WTC11 (cell line): ENCODE measurements around the gene HOXA5.

Experiments used
- CREB1 ChIP-seq: sonication (generic); formaldehyde crosslinking; IDR thresholded peaks from 2 replicates; pipeline ENCODE4 v1.8.0; 2023; ENCODE audit warnings: mild to moderate bottlenecking, missing genetic modification reagents
- ELF4 ChIP-seq: sonication (generic); formaldehyde crosslinking; IDR thresholded peaks from 2 replicates; pipeline ENCODE4 v1.8.1; 2022; ENCODE audit warnings: low read depth, mild to moderate bottlenecking, moderate library complexity, missing genetic modification reagents
- TEAD4 ChIP-seq: sonication (generic); formaldehyde crosslinking; IDR thresholded peaks from 2 replicates; pipeline ENCODE4 v1.8.0; 2022; ENCODE audit warnings: mild to moderate bottlenecking, missing genetic modification reagents
- ZBTB21 ChIP-seq: sonication (generic); formaldehyde crosslinking; IDR thresholded peaks from 2 replicates; pipeline ENCODE4 v1.8.1; 2023; ENCODE audit warnings: mild to moderate bottlenecking, missing genetic modification reagents, borderline replicate concordance
- ZNF396 ChIP-seq: fragments of 250-450 bp; sonication (Bioruptor Pico); IDR thresholded peaks from 2 replicates; pipeline ENCODE4 v1.8.0; 2021; ENCODE audit warnings: mild to moderate bottlenecking, moderate library complexity, borderline replicate concordance
- TF ChIP-seq, protein P1 (sequence below): fragments of 200-600 bp; IDR thresholded peaks from 2 replicates; pipeline ENCODE4 v1.8.0; 2022; ENCODE audit warnings: antibody characterized with exemption
- TF ChIP-seq, protein P2 (sequence below): sonication (generic); formaldehyde crosslinking; IDR thresholded peaks from 2 replicates; pipeline ENCODE4 v1.8.1; 2022; ENCODE audit warnings: missing genetic modification reagents, borderline replicate concordance
- TF ChIP-seq, protein P3 (sequence below): sonication (generic); formaldehyde crosslinking; IDR thresholded peaks from 2 replicates; pipeline ENCODE4 v1.8.1; 2023; ENCODE audit warnings: mild to moderate bottlenecking, missing genetic modification reagents, borderline replicate concordance
- TF ChIP-seq, protein P4 (sequence below): sonication (generic); formaldehyde crosslinking; IDR thresholded peaks from 2 replicates; pipeline ENCODE4 v1.8.1; 2023; ENCODE audit warnings: mild to moderate bottlenecking, moderate library complexity, missing genetic modification reagents
- TF ChIP-seq, protein P5 (sequence below): sonication (generic); formaldehyde crosslinking; IDR thresholded peaks from 2 replicates; pipeline ENCODE4 v1.8.1; 2023; ENCODE audit warnings: mild to moderate bottlenecking, missing genetic modification reagents, moderate library complexity

DNA sequence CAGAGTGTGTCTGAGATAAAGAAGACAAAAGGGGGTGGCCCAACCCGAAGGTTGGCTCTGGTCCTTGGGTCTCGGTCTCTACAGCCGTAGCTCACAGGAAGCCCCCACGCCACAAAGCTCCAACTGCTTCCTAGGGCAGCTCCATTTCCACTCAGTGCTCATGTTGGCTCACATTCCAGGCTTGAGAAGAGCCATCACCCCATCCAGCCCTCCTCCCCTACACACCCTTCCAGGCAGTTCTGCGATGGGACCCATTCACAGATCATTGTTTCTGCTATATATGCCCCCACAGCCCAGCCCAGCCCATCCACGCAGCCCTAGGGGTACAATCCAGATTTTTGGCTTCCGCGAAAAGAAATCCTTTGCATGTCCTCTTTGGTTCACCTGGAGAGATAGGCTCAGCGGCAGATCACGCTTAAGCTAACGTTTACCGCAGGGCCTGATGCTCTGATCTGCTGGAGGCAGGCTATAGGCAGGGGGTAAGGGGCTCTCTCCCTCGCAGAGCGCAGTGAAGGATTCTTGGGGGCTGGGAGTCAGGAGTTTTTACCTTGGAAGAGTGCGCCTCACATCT lies 47.8 kb upstream of the HOXA5 start:
- no peak for TF ChIP-seq ELF4 (CRISPR knock-in tag)
- TF ChIP-seq, protein P1, sequence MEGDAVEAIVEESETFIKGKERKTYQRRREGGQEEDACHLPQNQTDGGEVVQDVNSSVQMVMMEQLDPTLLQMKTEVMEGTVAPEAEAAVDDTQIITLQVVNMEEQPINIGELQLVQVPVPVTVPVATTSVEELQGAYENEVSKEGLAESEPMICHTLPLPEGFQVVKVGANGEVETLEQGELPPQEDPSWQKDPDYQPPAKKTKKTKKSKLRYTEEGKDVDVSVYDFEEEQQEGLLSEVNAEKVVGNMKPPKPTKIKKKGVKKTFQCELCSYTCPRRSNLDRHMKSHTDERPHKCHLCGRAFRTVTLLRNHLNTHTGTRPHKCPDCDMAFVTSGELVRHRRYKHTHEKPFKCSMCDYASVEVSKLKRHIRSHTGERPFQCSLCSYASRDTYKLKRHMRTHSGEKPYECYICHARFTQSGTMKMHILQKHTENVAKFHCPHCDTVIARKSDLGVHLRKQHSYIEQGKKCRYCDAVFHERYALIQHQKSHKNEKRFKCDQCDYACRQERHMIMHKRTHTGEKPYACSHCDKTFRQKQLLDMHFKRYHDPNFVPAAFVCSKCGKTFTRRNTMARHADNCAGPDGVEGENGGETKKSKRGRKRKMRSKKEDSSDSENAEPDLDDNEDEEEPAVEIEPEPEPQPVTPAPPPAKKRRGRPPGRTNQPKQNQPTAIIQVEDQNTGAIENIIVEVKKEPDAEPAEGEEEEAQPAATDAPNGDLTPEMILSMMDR = no peak
- no peak for TF ChIP-seq TEAD4
- TF ChIP-seq CREB1 = no peak
- TF ChIP-seq, protein P2, sequence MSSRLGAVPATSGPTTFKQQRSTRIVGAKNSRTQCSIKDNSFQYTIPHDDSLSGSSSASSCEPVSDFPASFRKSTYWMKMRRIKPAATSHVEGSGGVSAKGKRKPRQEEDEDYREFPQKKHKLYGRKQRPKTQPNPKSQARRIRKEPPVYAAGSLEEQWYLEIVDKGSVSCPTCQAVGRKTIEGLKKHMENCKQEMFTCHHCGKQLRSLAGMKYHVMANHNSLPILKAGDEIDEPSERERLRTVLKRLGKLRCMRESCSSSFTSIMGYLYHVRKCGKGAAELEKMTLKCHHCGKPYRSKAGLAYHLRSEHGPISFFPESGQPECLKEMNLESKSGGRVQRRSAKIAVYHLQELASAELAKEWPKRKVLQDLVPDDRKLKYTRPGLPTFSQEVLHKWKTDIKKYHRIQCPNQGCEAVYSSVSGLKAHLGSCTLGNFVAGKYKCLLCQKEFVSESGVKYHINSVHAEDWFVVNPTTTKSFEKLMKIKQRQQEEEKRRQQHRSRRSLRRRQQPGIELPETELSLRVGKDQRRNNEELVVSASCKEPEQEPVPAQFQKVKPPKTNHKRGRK (CRISPR knock-in tag) = no peak
- TF ChIP-seq ZBTB21 (CRISPR knock-in tag) = no peak
- TF ChIP-seq, protein P3, sequence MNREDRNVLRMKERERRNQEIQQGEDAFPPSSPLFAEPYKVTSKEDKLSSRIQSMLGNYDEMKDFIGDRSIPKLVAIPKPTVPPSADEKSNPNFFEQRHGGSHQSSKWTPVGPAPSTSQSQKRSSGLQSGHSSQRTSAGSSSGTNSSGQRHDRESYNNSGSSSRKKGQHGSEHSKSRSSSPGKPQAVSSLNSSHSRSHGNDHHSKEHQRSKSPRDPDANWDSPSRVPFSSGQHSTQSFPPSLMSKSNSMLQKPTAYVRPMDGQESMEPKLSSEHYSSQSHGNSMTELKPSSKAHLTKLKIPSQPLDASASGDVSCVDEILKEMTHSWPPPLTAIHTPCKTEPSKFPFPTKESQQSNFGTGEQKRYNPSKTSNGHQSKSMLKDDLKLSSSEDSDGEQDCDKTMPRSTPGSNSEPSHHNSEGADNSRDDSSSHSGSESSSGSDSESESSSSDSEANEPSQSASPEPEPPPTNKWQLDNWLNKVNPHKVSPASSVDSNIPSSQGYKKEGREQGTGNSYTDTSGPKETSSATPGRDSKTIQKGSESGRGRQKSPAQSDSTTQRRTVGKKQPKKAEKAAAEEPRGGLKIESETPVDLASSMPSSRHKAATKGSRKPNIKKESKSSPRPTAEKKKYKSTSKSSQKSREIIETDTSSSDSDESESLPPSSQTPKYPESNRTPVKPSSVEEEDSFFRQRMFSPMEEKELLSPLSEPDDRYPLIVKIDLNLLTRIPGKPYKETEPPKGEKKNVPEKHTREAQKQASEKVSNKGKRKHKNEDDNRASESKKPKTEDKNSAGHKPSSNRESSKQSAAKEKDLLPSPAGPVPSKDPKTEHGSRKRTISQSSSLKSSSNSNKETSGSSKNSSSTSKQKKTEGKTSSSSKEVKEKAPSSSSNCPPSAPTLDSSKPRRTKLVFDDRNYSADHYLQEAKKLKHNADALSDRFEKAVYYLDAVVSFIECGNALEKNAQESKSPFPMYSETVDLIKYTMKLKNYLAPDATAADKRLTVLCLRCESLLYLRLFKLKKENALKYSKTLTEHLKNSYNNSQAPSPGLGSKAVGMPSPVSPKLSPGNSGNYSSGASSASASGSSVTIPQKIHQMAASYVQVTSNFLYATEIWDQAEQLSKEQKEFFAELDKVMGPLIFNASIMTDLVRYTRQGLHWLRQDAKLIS (CRISPR knock-in tag) = no peak
- TF ChIP-seq, protein P4, sequence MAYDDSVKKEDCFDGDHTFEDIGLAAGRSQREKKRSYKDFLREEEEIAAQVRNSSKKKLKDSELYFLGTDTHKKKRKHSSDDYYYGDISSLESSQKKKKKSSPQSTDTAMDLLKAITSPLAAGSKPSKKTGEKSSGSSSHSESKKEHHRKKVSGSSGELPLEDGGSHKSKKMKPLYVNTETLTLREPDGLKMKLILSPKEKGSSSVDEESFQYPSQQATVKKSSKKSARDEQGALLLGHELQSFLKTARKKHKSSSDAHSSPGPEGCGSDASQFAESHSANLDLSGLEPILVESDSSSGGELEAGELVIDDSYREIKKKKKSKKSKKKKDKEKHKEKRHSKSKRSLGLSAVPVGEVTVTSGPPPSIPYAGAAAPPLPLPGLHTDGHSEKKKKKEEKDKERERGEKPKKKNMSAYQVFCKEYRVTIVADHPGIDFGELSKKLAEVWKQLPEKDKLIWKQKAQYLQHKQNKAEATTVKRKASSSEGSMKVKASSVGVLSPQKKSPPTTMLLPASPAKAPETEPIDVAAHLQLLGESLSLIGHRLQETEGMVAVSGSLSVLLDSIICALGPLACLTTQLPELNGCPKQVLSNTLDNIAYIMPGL (CRISPR knock-in tag) = no peak
- TF ChIP-seq, protein P5, sequence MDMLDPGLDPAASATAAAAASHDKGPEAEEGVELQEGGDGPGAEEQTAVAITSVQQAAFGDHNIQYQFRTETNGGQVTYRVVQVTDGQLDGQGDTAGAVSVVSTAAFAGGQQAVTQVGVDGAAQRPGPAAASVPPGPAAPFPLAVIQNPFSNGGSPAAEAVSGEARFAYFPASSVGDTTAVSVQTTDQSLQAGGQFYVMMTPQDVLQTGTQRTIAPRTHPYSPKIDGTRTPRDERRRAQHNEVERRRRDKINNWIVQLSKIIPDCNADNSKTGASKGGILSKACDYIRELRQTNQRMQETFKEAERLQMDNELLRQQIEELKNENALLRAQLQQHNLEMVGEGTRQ (CRISPR knock-in tag) = no peak
- TF ChIP-seq ZNF396 (CRISPR knock-in tag) = no peak
